ENCODE measurements around the gene FFAR4. TPM values are rescaled to one million over a fixed set of nuclear protein-coding genes. Genes with fewer than 3 reads are reported as not detected.
A peak's percentile ranks its signal among the peaks of the same experiment; 100 is the strongest.
"Not testable (repeated sequence)": the region's sequence is repeated elsewhere in the genome, so short reads cannot be mapped to it uniquely, and the experiment has no call there.

Gene FFAR4
- total RNA-seq, result not detected

- Mint-ChIP-seq H3K9me3 (no peaks in the 10 kb centered on the region), H3K27ac (no peak within 1 kb of the TSS), H3K4me3 (no peak within 1 kb of the TSS), H3K36me3 (ENCODE audit: low read depth) (no peaks in the 10 kb centered on the region), H3K27me3 (ENCODE audit: low read depth) (peaks cover 47% of the 10 kb centered on the region), H3K4me1 (ENCODE audit: low read depth) (peaks cover 5% of the 10 kb centered on the region)
- no peak for DNase-seq
- intact Hi-C loops (cut with micrococcal nuclease), result no loop called here
- CTCF ChIA-PET, result no interaction called here
These were observed at the start of gene FFAR4 for GRCh38 chr10:93566435-93567276. Gene FFAR4 (plus strand): TSS chr10:93566665. CDS start chr10:93566721, 56 bp downstream.

- DNase-seq, result no peak
- Mint-ChIP-seq H3K9me3 (peaks cover 9% of the 10 kb centered on the region), H3K36me3 (ENCODE audit: low read depth) (peaks cover 51% of the 10 kb centered on the region), H3K4me1 (ENCODE audit: low read depth) (no peaks in the 10 kb centered on the region), H3K4me3 (no peak overlapping the region), H3K27me3 (ENCODE audit: low read depth) (peaks cover 5% of the 10 kb centered on the region), H3K27ac (no peak overlapping the region)
- CTCF ChIA-PET, result no interaction called here
- intact Hi-C loops (cut with micrococcal nuclease), result no loop called here
These were observed 47.9 kb upstream of the FFAR4 start for GRCh38 chr10:93518531-93518930.

- H3K36me3 Mint-ChIP-seq (ENCODE audit: low read depth), result peaks cover 3% of the 10 kb centered on the region
- peaks cover 6% of the 10 kb centered on the region for H3K27me3 Mint-ChIP-seq (ENCODE audit: low read depth)
- no peaks in the 10 kb centered on the region for H3K4me1 Mint-ChIP-seq (ENCODE audit: low read depth)
- CTCF ChIA-PET, result no interaction called here
- no peak overlapping the region for H3K4me3 Mint-ChIP-seq
- no peak for DNase-seq
- intact Hi-C loops (cut with micrococcal nuclease), result no loop called here
- H3K9me3 Mint-ChIP-seq, result no peaks in the 10 kb centered on the region
- H3K27ac Mint-ChIP-seq, result no peak overlapping the region
These were observed 31.2 kb upstream of the FFAR4 start for GRCh38 chr10:93535293-93535692.

GRCh38 chr10:93540871-93541270, 25.6 kb upstream of the FFAR4 start:
- DNase-seq; H3K36me3 Mint-ChIP-seq (ENCODE audit: low read depth); CTCF ChIA-PET; H3K4me1 Mint-ChIP-seq (ENCODE audit: low read depth); H3K27ac Mint-ChIP-seq; intact Hi-C loops (cut with micrococcal nuclease); H3K27me3 Mint-ChIP-seq (ENCODE audit: low read depth); H3K9me3 Mint-ChIP-seq; H3K4me3 Mint-ChIP-seq: not testable (repeated sequence)

- DNase-seq, result peak; percentile 51
These were observed 24.8 kb upstream of the FFAR4 start for GRCh38 chr10:93541402-93542357.

GRCh38 chr10:93542358-93542791, 24.1 kb upstream of the FFAR4 start:
- CTCF ChIA-PET, result interaction anchor here (0.6 to 1.0 kb wide), 3 partner anchors 29 to 315 kb away, joined by 3 read pairs; no protein-coding TSS in a partner anchor
- H3K9me3 Mint-ChIP-seq, result no peaks in the 10 kb centered on the region
- H3K4me1 Mint-ChIP-seq (ENCODE audit: low read depth), result no peaks in the 10 kb centered on the region
- DNase-seq, result no peak
- H3K27me3 Mint-ChIP-seq (ENCODE audit: low read depth), result peaks cover 3% of the 10 kb centered on the region
- no peak overlapping the region for H3K4me3 Mint-ChIP-seq
- intact Hi-C loops (cut with micrococcal nuclease), result no loop called here
- H3K36me3 Mint-ChIP-seq (ENCODE audit: low read depth), result no peaks in the 10 kb centered on the region
- no peak overlapping the region for H3K27ac Mint-ChIP-seq

More at GRCh38 chr10:93541402-93542357, 24.8 kb upstream of the FFAR4 start:
- Mint-ChIP-seq H3K36me3 (ENCODE audit: low read depth) (no peaks in the 10 kb centered on the region), H3K9me3 (no peaks in the 10 kb centered on the region), H3K4me1 (ENCODE audit: low read depth) (no peaks in the 10 kb centered on the region), H3K4me3 (no peak overlapping the region), H3K27me3 (ENCODE audit: low read depth) (peaks cover 6% of the 10 kb centered on the region), H3K27ac (no peak overlapping the region)
- CTCF ChIA-PET, result interaction anchor here (0.8 to 1.0 kb wide), 2 partner anchors 28 to 304 kb away, joined by 3 read pairs; no protein-coding TSS in a partner anchor
- intact Hi-C loops (cut with micrococcal nuclease), result no loop called here

- H3K9me3 Mint-ChIP-seq; H3K4me3 Mint-ChIP-seq; H3K27ac Mint-ChIP-seq; H3K27me3 Mint-ChIP-seq (ENCODE audit: low read depth); H3K4me1 Mint-ChIP-seq (ENCODE audit: low read depth); H3K36me3 Mint-ChIP-seq (ENCODE audit: low read depth); intact Hi-C loops (cut with micrococcal nuclease); DNase-seq; CTCF ChIA-PET: not testable (repeated sequence)
These were observed 19.5 kb upstream of the FFAR4 start for GRCh38 chr10:93546995-93547394.

GRCh38 chr10:93547522-93547921, 18.9 kb upstream of the FFAR4 start:
- intact Hi-C loops (cut with micrococcal nuclease), result no loop called here

GRCh38 chr10:93548376-93549071, 17.9 kb upstream of the FFAR4 start:
- intact Hi-C loops (cut with micrococcal nuclease), result no loop called here
- no peaks in the 10 kb centered on the region for H3K36me3 Mint-ChIP-seq (ENCODE audit: low read depth)
- H3K4me3 Mint-ChIP-seq, result no peak overlapping the region
- no peaks in the 10 kb centered on the region for H3K4me1 Mint-ChIP-seq (ENCODE audit: low read depth)
- no peaks in the 10 kb centered on the region for H3K27me3 Mint-ChIP-seq (ENCODE audit: low read depth)
- CTCF ChIA-PET, result interaction anchor here (0.7 kb wide), 1 partner anchor 153 kb away, joined by 5 read pairs; no protein-coding TSS in a partner anchor
- H3K27ac Mint-ChIP-seq, result no peak overlapping the region
- DNase-seq, result no peak
- no peaks in the 10 kb centered on the region for H3K9me3 Mint-ChIP-seq

More at GRCh38 chr10:93547522-93547921, 18.9 kb upstream of the FFAR4 start:
- no peaks in the 10 kb centered on the region for H3K27me3 Mint-ChIP-seq (ENCODE audit: low read depth)
- CTCF ChIA-PET, result no interaction called here
- H3K9me3 Mint-ChIP-seq, result no peaks in the 10 kb centered on the region
- no peak for DNase-seq
- no peaks in the 10 kb centered on the region for H3K4me1 Mint-ChIP-seq (ENCODE audit: low read depth)
- no peaks in the 10 kb centered on the region for H3K36me3 Mint-ChIP-seq (ENCODE audit: low read depth)
- H3K27ac Mint-ChIP-seq, result no peak overlapping the region
- H3K4me3 Mint-ChIP-seq, result no peak overlapping the region

- Mint-ChIP-seq H3K4me3 (no peak overlapping the region), H3K27me3 (ENCODE audit: low read depth) (peaks cover 3% of the 10 kb centered on the region), H3K9me3 (no peaks in the 10 kb centered on the region), H3K4me1 (ENCODE audit: low read depth) (no peaks in the 10 kb centered on the region), H3K36me3 (ENCODE audit: low read depth) (no peaks in the 10 kb centered on the region), H3K27ac (no peak overlapping the region)
- CTCF ChIA-PET, result no interaction called here
- no peak for DNase-seq
- intact Hi-C loops (cut with micrococcal nuclease), result no loop called here
These were observed 15.9 kb upstream of the FFAR4 start for GRCh38 chr10:93550606-93551005.

- no peak for DNase-seq
- H3K27ac Mint-ChIP-seq, result no peak overlapping the region
- CTCF ChIA-PET, result no interaction called here
- no peak overlapping the region for H3K4me3 Mint-ChIP-seq
- no peaks in the 10 kb centered on the region for H3K36me3 Mint-ChIP-seq (ENCODE audit: low read depth)
- H3K9me3 Mint-ChIP-seq, result no peaks in the 10 kb centered on the region
- intact Hi-C loops (cut with micrococcal nuclease), result no loop called here
- peaks cover 6% of the 10 kb centered on the region for H3K27me3 Mint-ChIP-seq (ENCODE audit: low read depth)
- H3K4me1 Mint-ChIP-seq (ENCODE audit: low read depth), result no peaks in the 10 kb centered on the region
These were observed 13.7 kb upstream of the FFAR4 start for GRCh38 chr10:93552780-93553179.
